ENCODE measurements around the gene EBLN2. TPM values are rescaled to one million over a fixed set of nuclear protein-coding genes. Genes with fewer than 3 reads are reported as not detected.

Gene EBLN2
- total RNA-seq, 1 donor from 2014 or later = 15.3 TPM

DNA sequence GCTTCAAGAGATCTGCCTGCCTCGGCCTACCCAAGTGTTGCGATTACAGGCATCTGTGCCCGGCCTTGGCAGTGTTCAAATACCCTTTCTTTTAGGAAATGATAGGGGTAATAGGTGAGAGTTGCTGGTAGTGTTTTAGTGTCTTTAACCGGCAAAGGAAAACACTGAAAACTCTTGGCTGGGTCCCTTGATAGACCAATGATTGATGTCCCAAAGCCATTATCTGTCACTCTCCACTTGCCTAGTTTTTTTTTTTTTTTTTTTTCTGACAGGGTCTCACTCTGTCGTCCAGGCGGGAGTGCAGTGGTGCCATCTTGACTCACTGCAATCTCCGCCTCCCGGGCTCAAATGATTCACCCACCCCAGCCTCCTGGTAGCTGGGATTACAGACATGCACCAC lies 19.7 kb downstream of the EBLN2 start:
- DNase-seq (ENCODE audit: low spot score) = no peak
- TF ChIP-seq, protein P1, sequence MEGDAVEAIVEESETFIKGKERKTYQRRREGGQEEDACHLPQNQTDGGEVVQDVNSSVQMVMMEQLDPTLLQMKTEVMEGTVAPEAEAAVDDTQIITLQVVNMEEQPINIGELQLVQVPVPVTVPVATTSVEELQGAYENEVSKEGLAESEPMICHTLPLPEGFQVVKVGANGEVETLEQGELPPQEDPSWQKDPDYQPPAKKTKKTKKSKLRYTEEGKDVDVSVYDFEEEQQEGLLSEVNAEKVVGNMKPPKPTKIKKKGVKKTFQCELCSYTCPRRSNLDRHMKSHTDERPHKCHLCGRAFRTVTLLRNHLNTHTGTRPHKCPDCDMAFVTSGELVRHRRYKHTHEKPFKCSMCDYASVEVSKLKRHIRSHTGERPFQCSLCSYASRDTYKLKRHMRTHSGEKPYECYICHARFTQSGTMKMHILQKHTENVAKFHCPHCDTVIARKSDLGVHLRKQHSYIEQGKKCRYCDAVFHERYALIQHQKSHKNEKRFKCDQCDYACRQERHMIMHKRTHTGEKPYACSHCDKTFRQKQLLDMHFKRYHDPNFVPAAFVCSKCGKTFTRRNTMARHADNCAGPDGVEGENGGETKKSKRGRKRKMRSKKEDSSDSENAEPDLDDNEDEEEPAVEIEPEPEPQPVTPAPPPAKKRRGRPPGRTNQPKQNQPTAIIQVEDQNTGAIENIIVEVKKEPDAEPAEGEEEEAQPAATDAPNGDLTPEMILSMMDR (IDR thresholded peaks at IDR 0.05) = no peak
- TF ChIP-seq EZH2phosphoT487 (IDR thresholded peaks at IDR 0.05) (no peak), EZH2 (IDR thresholded peaks at IDR 0.05) (no peak)
- H3K27me3 ChIP-seq = no peaks in the 10 kb centered on the region
- H3K4me1 ChIP-seq = no peaks in the 10 kb centered on the region
- no peaks in the 10 kb centered on the region for H3F3A ChIP-seq (ENCODE audit: low read depth)
- Mint-ChIP-seq H3K9me3 (no peaks in the 10 kb centered on the region), H3K36me3 (no peaks in the 10 kb centered on the region), H3K27me3 (ENCODE audit: insufficient read depth, low read depth) (no peaks in the 10 kb centered on the region), H3K27ac (no peak overlapping the region), H3K4me1 (no peaks in the 10 kb centered on the region), H3K4me3 (no peak overlapping the region)
- no peak overlapping the region for H3K4me3 ChIP-seq
- H3K4me2 ChIP-seq = no peak overlapping the region
- no peaks in the 10 kb centered on the region for H4K20me1 ChIP-seq (ENCODE audit: low read depth)
- H3K36me3 ChIP-seq = no peaks in the 10 kb centered on the region
- H3K27ac ChIP-seq = no peak overlapping the region
- H3K9me3 ChIP-seq (ENCODE audit: low read depth) = no peaks in the 10 kb centered on the region
- no peak overlapping the region for H2AFZ ChIP-seq (replicated peaks)
- no peak overlapping the region for H3K9ac ChIP-seq
- no peaks in the 10 kb centered on the region for H3K79me2 ChIP-seq (ENCODE audit: low read depth)

DNA sequence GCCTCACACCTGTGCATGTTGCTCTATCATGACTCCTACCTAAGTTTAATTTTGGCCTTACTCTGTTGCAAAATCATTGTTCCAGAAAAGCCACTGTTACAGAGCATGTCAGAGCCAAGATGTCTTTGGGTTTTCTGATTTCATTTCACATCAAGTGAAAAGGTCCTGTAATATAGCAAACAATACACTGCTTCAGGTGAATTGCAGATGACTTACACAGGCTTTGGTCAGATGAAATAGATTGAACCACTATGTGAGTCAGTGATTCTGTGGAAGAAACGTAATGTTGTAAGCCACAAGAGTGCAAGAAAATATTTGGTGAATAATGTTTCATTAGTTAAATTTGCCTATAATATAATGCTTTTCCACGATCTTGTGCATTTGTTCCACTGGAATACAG lies 22.7 kb downstream of the EBLN2 start:
- no peaks in the 10 kb centered on the region for H3K27me3 Mint-ChIP-seq (ENCODE audit: insufficient read depth, low read depth)
- no peaks in the 10 kb centered on the region for H3K36me3 Mint-ChIP-seq
- no peaks in the 10 kb centered on the region for H3K9me3 Mint-ChIP-seq
- Histone ChIP-seq H3K4me3 (no peak overlapping the region), H3K4me1 (no peaks in the 10 kb centered on the region), H3K79me2 (ENCODE audit: low read depth) (no peaks in the 10 kb centered on the region), H3K27ac (no peak overlapping the region), H3K36me3 (no peaks in the 10 kb centered on the region), H3K9me3 (ENCODE audit: low read depth) (no peaks in the 10 kb centered on the region), H2AFZ (replicated peaks) (no peak overlapping the region), H3K4me2 (no peak overlapping the region), H3F3A (ENCODE audit: low read depth) (no peaks in the 10 kb centered on the region), H3K9ac (no peak overlapping the region), H3K27me3 (no peaks in the 10 kb centered on the region), H4K20me1 (ENCODE audit: low read depth) (no peaks in the 10 kb centered on the region)
- DNase-seq (ENCODE audit: low spot score) = no peak
- TF ChIP-seq EZH2 (IDR thresholded peaks at IDR 0.05) (no peak), EZH2phosphoT487 (IDR thresholded peaks at IDR 0.05) (no peak)
- TF ChIP-seq, protein P1 (IDR thresholded peaks at IDR 0.05) = no peak
- H3K4me3 Mint-ChIP-seq = no peak overlapping the region
- H3K27ac Mint-ChIP-seq = no peak overlapping the region
- H3K4me1 Mint-ChIP-seq = no peaks in the 10 kb centered on the region

DNA sequence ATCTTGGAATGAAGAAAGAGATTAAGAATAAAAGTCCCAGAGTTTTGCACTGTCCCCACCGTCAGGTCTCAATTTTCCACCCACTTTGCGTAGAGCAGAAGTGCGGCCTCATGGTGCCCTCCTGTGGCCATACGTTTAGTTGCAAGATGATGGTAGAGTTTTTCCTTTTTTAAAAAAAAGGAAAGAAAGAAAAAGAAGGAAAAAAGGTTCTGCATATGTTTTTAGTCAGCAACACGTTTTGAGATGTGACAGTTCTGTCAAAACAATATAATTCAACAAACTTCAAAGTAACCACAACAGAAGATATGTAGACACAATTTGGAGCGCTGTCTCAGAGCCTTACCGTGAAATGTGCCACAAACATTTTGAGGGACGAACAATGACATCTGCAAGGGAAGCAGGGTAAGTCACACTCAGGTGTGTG lies 24.6 kb downstream of the EBLN2 start:
- H3K27me3 Mint-ChIP-seq (ENCODE audit: insufficient read depth, low read depth) = no peaks in the 10 kb centered on the region
- H3K4me1 Mint-ChIP-seq = no peaks in the 10 kb centered on the region
- no peak overlapping the region for H3K9ac ChIP-seq
- H3K9me3 ChIP-seq (ENCODE audit: low read depth) = no peaks in the 10 kb centered on the region
- H3K4me3 ChIP-seq = no peak overlapping the region
- TF ChIP-seq, protein P1 (IDR thresholded peaks at IDR 0.05) = peak; percentile 91
- no peak for TF ChIP-seq EZH2phosphoT487 (IDR thresholded peaks at IDR 0.05)
- no peak overlapping the region for H3K27ac Mint-ChIP-seq
- H3K4me2 ChIP-seq = no peak overlapping the region
- H3K9me3 Mint-ChIP-seq = no peaks in the 10 kb centered on the region
- no peaks in the 10 kb centered on the region for H3K36me3 ChIP-seq
- H3K4me3 Mint-ChIP-seq = no peak overlapping the region
- H3K27me3 ChIP-seq = no peaks in the 10 kb centered on the region
- no peaks in the 10 kb centered on the region for H3K36me3 Mint-ChIP-seq
- H2AFZ ChIP-seq (replicated peaks) = no peak overlapping the region
- no peaks in the 10 kb centered on the region for H4K20me1 ChIP-seq (ENCODE audit: low read depth)
- peak; percentile 64 for DNase-seq (ENCODE audit: low spot score)
- no peak overlapping the region for H3K27ac ChIP-seq
- H3K4me1 ChIP-seq = no peaks in the 10 kb centered on the region
- no peaks in the 10 kb centered on the region for H3K79me2 ChIP-seq (ENCODE audit: low read depth)
- no peaks in the 10 kb centered on the region for H3F3A ChIP-seq (ENCODE audit: low read depth)

Measured in neural progenitor cell (in vitro differentiated cells).